Stimulated activated CD4-positive, alpha-beta T cell treated with anti-CD3 and anti-CD28 coated beads, Interleukin-1b, Interleukin-23, amount 100 ng/mL, for 24 hours (primary cell): ENCODE results near the gene GPD2.

Experiments used
- DNase-seq, 4 experiments: peaks; one replicate each; pipeline ENCODE4 v3.0.0-alpha.2; 2020; ENCODE audit warnings: low read depth in 4 of 4, low spot score in 1 of 4

GPD2 gene

DNA sequence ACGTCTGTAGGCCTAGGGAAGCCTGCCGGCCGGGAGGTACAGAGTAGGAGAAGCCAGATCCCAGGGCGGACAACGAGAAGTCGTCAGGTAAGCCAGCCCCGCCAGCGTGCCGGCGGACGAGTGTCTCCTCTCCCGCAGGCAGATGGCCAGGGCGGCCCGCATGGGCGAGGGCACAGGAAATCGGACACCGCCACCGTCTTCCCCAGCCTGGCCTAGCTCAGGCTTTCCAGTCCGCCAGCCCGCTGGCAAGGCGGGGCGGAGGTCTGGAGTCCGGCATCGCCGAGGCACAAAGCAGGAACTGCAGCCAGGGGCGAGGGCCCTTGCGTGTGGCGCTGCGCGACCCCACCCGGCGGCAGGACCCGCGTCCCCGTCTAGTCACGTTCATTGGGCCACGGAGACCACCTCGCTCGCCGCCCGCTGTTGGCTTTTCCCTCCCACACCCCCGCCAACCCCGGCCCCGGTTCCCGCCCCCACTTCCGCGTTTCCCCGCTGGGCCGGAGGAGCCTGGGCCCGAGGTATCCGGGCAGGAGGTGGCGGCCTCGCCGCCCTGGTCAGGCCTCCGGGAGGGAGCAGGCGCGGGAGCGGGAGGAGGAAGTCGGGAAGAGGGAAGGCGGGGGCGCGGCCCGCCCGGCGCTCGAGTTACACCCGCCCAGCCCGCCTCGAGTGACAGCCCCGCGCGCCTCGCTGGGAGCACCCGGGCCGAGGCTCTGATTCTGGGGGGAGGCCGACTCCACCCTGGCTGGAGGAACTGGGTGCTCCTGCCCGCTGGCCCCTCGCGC, at the start of gene GPD2:
TSS of gene GPD2 (plus strand) at position 662 of the 779 bp plus-strand sequence. CDS start 39,727 bp downstream, outside the sequence.
- DNase-seq = peak in 3 of 4 experiments; percentile 28 to 49 (median 37)

DNA sequence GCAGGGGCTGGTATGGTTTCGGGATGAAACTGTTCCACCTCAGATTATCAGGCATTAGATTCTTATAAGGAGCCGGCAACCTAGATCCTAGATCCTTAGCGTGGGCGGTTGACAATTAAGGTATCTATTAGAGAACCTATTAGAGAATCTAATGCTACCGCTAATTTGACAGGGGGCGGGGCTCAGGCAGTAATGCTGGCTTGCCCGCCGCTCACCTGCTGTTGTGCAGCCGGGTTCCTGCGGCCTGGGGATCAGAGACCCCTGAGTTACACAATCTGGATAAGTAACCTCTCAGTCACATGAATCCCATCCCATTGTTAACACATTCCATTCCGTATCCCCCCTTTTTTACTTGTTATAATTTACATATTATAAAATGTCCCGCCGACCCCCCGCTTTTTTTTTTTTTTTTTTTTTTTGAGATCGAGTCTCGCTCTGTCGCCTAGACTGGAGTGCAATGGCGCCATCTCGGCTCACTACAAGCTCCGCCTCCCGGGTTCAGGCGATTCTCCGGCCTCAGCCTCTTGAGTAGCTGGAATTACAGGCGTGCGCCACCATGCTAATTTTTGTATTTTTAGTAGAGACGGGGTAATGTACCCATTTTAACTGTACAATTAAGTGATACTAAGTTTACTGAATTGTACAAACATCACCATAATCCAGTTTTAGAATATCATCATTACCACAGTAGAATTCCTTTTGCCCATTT, 42.0 kb upstream of the GPD2 start:
- no peak for DNase-seq

DNA sequence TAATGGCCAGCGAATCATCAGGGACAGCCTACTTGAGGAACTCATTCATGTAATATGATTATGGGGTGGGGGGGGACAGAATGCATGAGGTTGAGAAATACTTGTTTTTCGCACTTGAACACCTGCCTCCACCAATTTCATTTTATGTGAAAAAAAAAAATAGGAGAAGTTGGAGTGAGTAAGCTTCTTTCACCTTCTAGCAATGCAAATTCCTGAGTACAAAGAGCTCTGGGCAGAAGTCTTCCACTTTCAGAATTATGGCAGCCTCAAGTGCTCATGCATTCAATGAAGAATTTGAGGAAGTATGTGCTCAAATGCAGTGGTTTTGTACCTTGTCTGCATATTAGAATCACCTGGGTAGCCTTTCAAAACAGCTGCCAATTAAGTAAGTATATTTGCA, 40.1 kb upstream of the GPD2 start:
- no peak for DNase-seq

DNA sequence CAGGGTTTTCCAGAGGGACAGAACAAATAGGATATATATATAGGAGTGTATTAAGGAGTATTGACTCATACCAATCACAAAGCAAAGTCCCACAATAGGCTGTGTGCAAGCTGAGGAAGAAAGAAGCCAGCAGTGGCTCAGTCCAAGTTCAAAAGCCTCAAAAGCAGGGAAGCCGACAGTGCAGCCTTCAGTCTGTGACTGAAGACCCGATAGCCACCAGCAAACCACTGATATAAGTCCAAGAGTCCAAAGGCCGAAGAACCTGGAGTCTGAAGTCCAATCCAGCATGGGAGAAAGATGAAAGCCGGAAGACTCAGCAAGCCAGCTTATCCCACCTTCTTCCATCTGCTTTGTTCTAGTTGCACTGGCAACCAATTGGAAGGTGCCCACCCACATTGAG, 39.0 kb upstream of the GPD2 start:
- DNase-seq = no peak

DNA sequence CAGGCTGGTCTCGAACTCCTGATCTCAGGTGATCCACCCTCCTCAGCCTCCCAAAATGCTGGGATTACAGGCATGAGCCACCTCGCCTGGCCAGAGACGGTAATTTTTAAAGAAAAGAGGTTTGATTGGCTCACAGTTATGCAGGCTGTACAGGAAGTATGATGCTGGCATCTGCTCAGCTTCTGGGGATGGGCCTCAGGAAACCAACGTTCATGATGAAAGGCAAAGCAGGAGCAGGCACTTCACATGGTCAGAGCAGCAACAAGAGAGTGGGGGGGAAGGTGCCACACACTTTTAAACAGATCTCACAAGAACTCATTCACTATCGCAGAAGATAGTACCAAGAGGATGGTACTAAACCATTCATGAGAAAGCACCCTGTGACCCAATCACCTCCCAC, 38.0 kb upstream of the GPD2 start:
- DNase-seq = no peak

DNA sequence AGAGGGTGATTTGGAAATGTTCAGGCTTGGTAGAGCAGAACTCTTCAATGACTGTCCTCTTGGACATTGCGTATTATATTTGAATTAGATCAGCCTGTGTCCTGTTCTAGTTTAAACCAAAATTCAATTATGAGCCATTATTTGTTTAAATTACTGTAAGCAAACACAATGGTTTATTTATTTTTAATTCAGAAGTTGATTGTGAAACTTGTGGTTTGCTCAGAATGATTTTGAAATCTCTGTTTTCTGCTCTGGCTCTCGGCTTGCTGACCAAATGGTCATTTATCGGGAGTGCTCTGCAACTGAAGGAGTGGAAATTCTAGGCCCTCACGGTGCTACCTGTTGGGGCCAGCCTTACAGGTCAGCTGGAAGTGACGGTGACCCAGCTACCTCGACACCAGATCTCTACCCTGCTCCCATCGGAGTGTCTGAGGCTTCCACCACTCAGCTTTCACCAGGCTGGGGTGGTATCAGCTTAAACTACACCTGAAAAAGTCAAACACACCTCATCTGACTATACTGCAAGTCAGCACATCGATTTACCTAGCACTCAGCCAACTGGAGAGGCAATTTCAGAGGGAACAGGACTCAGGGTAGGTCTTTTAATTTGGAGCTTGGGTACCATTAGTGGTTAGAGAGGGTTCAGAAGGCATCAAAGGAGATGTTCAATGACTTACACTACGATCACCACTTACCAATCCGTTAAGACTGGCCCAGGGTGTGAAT, 36.8 kb upstream of the GPD2 start:
- DNase-seq = no peak

DNA sequence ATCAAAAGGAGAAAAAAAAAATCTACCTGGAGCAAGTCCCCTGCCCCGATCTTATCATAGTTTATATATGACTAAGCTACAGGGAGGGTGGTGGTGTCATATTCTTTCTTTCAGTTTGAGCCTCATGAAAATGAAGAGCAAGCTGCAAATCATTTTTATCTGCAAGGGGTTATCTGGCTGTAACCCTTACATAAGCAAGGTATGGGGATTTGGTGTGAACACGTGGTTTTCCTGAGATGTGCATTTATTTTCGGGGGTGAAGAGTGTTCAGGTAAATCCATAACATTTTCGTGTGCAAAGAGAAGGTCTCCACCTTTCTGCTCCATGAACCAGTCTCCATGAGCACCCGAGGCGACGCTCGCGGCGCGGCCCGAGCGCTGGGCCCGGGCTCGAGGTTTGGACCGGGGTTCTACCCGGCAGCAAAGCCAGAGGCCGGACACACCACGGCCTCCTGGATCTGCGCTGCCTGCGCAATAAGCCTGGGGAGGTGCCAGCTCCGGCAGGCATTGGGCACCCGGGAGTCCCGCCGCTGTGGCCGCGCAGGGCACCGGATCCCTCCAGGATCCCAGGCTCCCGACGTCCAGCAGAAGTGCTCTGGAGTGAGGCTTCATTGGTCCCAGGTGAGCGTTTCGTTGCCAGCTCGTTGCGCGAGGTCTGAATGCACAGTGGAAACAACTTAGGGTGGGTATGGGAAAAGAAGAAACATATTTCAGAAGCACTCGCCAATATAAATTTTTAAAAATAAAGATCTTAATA, 36.1 kb upstream of the GPD2 start:
- DNase-seq = peak in 2 of 4 experiments; percentile 12 to 17

DNA sequence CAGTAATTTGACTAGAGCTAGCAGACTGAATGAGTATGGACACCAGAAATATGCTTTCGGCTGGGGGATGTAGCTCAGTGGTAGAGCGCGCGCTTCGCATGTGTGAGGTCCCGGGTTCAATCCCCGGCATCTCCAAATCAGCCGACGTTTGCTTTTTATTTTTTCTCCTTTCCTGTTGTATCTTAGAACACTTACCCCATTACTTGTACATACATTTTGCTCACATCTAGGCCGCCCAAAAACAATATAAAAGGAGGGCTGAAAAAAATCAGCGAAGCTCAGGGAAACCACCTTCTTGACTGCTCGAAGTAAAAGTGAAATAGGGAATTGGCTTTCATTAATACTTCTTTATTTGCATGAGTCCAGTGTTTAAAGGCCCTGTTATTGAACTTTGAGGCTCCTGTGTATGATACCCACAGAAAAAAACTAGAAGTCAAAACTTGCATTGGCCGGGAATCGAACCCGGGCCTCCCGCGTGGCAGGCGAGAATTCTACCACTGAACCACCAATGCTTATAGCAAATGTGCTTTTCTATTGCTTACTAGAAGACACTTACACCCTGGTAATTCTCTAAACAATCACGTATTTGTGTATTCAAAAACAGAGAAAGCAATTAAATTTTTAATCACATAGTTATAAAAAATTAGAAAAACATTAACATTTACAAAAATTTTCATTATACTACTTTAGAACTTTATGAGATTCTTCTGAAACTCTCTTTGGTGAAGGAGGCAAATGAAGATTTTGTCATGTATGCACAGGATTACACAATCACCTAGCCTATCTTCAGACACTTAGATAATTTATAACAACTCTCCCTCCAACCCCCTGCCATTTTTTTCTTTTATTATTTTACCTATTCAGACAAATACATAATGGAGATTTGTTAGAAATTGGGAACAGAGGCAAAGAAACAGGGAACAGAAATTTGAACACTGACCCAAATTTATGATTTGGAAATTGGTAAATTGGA, 35.2 kb upstream of the GPD2 start:
- peak; percentile 51 to 79 (median 64) for DNase-seq

DNA sequence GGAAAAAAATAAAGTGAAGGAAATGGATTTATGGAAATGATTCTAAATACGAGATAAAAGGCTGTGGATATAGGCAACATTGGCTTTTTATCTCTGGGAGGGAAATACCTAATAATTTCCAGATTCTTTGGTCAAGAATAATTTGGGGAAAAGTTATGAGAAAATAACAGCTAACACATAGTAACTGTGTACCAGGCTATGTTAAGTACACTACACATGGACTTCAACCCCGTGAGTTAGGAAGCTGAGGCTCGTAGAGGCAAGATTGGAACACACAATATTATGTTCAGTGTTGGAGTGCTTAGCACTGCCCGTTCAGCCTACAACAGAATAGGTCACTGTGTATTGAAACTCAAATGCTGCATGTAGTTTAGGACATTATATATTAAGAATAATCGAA, 34.3 kb upstream of the GPD2 start:
- DNase-seq = no peak

DNA sequence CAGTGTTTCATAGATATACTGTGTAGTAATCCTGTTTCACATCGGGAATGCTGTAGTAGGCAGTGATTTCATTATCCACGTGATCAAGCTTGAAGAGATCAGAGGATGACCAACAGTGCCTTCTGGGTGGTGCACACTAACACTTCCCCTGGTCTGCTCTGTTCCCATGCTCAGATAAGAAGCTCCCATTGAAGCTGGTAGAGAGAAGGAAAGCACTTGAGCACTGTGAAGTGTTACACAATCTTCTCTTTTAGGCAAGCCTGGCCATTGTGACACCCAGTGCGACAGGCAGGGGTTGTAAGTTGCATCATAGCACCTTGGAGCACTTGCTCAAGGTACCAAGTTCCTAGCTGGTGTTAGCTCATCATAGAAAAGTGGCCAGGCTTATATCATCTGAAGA, 30.6 kb upstream of the GPD2 start:
- no peak for DNase-seq

DNA sequence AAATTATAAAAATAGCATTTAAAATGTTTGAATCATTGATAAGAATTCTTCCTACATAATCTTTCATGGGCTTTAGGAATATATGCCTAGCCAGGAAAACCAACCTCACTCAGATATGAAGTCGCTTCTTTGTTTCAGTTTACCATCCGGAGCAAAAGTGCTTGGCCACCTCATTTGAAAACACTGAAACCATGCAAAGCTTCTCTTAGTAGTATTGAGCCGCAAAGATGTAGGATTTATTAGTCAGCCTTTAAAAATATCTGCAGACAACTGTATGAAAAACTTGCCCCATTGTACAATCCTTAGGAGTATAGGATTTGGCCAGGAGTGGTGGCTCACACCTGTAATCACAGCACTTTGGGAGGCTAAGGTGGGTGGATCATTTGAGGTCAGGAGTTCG, 24.3 kb upstream of the GPD2 start:
- no peak for DNase-seq

DNA sequence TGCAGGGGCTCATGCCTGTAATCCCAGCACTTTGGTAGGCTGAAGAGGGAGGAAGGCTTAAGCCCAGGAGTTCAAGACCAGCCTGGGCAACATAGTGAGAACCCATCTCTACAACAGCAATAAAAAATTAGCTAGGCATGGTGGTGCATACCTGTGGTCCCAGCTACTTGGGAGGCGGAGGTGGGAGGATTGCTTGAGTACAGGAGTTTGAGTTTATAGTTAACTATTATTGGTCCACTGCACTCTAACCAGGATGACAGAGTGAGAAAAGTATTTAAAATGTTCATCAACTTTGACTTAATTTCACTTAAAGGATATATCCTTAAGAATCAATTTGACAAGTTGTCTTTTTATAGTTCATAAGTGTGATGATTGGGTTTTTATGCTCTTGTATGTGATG, 14.3 kb upstream of the GPD2 start:
- no peak for DNase-seq

DNA sequence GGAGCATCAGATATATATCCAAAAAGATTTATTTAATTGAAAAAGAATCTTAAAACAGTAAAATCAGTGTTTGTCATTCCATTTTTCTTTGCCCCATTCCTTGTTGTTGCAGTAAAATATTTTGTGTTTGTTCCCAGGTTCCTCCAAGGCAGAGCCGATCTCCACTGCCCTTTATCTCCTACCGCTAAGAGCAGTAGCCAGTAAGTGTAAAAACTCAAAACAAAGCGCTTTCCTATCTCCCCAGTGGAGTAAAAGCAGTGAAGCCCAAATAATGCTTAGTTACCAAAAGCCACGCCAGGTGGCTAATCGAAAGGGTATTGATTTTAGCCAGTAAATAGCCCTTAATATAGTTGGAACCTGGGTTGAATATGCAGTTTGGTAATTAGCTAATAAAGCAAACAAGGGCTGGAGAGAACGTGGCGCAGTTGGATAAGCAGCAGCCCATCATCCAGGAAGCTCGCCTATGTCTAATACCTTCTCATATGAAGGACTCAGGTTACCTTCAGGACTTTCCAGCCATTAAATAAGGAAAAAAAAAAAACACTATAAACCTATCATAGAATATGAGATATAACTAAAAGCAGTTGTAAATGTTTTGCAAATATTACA, 12.4 kb upstream of the GPD2 start:
- DNase-seq = no peak

DNA sequence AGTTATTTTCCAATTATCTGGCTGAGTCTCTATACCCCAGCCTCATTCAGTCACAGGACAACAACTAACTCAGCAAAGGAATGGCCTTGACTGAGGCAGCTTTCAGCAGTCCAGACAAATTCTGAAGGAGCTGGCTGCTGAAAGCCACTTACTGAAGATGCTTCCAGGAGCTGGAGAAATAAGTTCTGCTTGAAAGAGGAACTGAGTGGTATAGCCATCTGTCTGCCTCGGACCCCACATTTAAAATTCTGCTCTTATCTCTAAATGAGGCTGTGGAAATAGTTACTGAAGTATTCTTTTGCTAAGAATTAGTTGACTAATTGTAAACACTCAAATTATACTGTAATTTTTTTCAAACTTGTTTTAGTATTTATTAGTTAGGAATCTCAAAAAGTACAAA, 9.1 kb upstream of the GPD2 start:
- no peak for DNase-seq

DNA sequence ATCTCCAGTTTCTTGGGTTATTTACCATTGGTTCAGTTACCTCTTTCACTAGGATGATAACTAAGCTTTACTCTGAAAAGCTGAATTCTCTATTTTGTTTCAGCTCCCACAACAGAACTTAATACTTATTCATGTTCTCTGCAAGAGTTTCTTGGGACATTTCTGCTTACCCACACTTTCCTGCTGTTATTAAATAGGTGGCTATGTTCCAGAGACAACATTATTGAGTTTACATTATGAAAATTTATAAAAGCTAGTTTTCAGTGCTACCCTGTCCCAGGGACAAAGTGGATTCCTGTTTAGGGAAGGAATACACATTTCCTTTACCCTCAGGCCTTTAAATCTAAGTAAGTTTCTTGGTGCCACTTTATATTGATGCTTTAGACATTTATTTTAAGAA, 7.0 kb upstream of the GPD2 start:
- DNase-seq = no peak

DNA sequence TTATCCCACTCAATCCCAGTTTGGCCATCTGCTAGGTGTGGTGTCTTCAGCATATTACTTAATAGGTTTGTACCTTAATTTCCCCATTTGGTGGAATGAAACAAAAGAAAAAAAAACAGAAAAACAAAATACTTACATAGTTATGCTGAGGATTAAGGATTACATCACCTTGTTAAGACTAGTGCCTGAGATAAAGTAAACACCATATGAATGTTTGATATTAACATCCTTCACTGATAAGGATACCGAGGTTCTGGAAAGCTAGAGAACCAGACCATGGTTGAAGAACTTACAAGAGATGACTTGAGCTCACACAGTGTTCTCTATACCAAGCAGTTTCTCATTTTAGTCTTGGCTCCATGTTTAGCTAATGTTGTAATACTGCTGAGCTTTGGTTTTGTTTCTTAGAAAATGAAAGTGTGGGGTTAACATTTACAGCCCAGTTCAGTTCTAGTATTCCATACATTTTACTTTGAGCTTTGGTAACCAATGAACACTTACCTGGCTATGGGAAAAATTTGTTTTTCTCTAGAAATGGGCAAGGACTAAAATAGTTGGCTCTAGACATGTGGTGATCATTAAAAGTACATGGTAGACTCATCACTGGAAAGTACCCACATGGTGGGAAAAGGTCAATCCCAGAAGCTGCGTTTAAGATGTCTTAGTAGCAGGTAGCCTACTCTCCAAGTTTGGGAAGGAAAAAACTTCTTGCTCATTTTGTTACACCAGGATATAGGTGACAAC, 5.8 kb upstream of the GPD2 start:
- no peak for DNase-seq

DNA sequence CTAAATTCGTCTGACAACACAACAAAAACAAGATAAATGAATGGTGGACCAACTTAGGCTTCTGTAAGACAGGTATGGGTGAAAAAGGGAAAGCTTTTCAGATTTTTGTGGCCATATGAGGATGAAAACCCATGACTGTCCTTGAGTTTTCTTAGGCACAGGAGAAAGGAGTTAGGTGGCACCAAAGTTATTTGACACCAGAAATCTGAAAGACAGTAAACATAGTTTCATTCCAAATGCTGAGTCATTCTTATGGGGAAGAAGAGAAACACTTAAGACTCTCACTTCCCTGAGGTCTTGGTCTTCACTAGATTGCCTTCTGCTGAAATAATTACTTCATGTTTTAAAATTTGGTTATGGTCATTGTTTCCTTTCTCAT, 5.2 kb upstream of the GPD2 start:
- no peak for DNase-seq

DNA sequence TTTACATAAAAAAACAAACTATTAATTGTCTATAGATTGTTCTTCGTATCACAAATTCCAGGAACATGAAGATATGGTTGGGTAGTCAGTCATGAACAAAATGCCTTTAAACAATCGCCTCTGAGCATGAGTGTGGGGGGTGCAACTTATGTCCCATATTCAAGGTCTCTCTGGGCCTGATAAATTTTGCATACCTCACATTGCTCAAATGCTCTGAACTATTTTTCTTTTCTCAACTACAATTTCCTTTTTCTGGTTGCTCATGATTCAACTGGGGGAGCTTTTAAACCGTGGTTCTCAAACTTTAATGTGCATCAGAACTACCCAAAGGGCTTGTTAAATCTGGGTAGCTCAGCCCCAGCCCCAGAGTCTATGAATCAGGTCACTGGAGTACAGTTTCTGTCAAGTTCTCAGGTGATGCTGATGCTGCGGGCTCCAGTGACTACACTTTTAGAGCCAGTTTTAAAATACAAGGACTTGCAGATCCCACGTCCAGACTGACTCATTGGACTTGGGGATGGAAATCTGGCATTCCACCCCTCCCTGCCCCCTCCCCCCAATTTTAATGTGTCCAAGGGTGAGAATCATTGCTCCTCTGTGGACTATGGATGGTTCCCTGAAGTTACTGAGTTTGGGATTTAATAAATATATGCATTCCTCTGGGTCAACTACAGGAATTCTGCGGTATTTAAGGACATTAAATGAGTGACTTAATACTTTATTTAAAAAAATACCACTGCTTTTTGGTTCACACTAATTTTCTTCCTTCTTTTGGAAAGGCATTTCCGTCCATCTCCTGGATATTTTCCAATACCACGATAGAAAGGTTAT, 1.5 kb upstream of the GPD2 start:
- no peak for DNase-seq
